Activated CD8-positive, alpha-beta memory T cell treated with anti-CD3 and anti-CD28 coated beads, Interleukin-2, amount 10 ng/mL, durations not matched to agents 7 days and 5 days (primary cell): ENCODE data around the gene CFAP46. TPM values are rescaled to one million over a fixed set of nuclear protein-coding genes. Genes with fewer than 3 reads are reported as not detected.
"Not testable (repeated sequence)": the region's sequence is repeated elsewhere in the genome, so short reads cannot be mapped to it uniquely, and the experiment has no call there.

Source experiments
- ATAC-seq: fragments of 150-1000 bp; cut with Tn5 transposase; one replicate; pipeline ENCODE4 v1.10.0; 2021; ENCODE audit warnings: moderate library complexity
- CTCF ChIA-PET: fragments of 350-600 bp; sonication (Branson Sonifier 250); formaldehyde crosslinking; loops from one replicate; lab custom pipeline; 2021; ENCODE audit warnings: antibody characterized with exemption; lab: Charles Lee
- DNase-seq: peaks from one replicate; pipeline ENCODE4 v3.0.0-alpha.2; 2020
- H3K27ac Mint-ChIP-seq: one replicate; pipeline ENCODE4 v1.8.0; 2021; ENCODE audit warnings: mild to moderate bottlenecking, mixed read lengths
- H3K27me3 Mint-ChIP-seq: one replicate; pipeline ENCODE4 v1.8.0; 2021; ENCODE audit warnings: mixed read lengths
- H3K36me3 Mint-ChIP-seq: one replicate; pipeline ENCODE4 v1.8.0; 2021; ENCODE audit warnings: mild to moderate bottlenecking, mixed read lengths
- H3K4me1 Mint-ChIP-seq: one replicate; pipeline ENCODE4 v1.8.0; 2021; ENCODE audit warnings: mixed read lengths
- H3K4me3 Mint-ChIP-seq: one replicate; pipeline ENCODE4 v1.8.0; 2021; ENCODE audit warnings: mild to moderate bottlenecking, moderate library complexity, mixed read lengths
- H3K9me3 Mint-ChIP-seq: one replicate; pipeline ENCODE4 v1.8.0; 2022; ENCODE audit warnings: low read depth, mixed read lengths
- total RNA-seq, 2 experiments: library from RNA; stranded (reverse); gene quantifications; one replicate each; pipeline ENCODE4 v1.2.3, GENCODE V29; 2021

CFAP46 gene
- total RNA-seq, 2 experiments from 2014 or later: not detected

DNA sequence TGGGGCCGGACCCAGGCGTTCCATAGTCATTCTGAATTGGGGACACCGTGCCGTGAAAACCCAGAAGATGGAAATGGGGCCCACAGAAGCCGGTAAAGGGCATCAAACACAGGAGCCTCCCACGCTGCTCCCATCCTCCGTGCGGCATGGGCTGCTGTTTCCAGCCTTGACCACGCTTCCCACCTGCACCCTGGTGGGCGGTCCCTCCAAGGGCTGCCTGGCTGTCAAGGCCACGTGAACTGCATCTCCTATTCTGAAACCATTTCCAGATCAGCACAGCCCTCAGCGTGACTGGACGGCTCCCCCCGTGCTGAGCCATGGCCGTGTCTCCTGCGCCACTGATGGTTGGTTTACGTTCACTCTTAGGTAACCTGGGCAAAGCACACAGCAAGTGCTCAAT lies 14.1 kb downstream of the CFAP46 start:
- Mint-ChIP-seq H3K36me3 (no peaks in the 10 kb centered on the region), H3K27ac (no peak overlapping the region), H3K4me1 (peaks cover 7% of the 10 kb centered on the region), H3K27me3 (no peaks in the 10 kb centered on the region), H3K9me3 (no peaks in the 10 kb centered on the region), H3K4me3 (no peak overlapping the region)
- ATAC-seq (no peak), DNase-seq (no peak)
- CTCF ChIA-PET: no interaction called here

DNA sequence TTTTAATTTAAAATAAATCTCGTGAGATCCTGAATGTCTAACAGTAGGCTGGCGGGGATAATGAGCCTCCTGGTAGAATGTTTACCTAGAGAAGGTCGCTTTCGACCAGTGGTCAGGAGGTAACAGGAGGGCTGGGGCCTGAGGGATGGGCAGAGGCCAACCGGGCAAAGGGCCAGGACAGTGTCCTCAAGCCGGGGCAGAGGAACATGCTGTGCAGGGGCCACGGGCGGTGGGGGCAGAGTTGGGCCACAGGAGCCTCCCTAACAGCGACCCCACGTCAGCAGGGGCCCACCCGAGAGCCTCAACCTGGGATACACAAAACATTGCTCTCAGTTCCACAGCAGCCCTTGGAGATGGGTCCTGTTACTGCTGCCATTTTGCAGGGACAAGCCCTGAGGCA lies 14.5 kb downstream of the CFAP46 start:
- CTCF ChIA-PET: no interaction called here
- H3K27ac Mint-ChIP-seq: no peak overlapping the region
- H3K36me3 Mint-ChIP-seq: no peaks in the 10 kb centered on the region
- H3K27me3 Mint-ChIP-seq: no peaks in the 10 kb centered on the region
- no peaks in the 10 kb centered on the region for H3K9me3 Mint-ChIP-seq
- H3K4me3 Mint-ChIP-seq: no peak overlapping the region
- H3K4me1 Mint-ChIP-seq: peaks cover 7% of the 10 kb centered on the region
- ATAC-seq: no peak
- DNase-seq: no peak

DNA sequence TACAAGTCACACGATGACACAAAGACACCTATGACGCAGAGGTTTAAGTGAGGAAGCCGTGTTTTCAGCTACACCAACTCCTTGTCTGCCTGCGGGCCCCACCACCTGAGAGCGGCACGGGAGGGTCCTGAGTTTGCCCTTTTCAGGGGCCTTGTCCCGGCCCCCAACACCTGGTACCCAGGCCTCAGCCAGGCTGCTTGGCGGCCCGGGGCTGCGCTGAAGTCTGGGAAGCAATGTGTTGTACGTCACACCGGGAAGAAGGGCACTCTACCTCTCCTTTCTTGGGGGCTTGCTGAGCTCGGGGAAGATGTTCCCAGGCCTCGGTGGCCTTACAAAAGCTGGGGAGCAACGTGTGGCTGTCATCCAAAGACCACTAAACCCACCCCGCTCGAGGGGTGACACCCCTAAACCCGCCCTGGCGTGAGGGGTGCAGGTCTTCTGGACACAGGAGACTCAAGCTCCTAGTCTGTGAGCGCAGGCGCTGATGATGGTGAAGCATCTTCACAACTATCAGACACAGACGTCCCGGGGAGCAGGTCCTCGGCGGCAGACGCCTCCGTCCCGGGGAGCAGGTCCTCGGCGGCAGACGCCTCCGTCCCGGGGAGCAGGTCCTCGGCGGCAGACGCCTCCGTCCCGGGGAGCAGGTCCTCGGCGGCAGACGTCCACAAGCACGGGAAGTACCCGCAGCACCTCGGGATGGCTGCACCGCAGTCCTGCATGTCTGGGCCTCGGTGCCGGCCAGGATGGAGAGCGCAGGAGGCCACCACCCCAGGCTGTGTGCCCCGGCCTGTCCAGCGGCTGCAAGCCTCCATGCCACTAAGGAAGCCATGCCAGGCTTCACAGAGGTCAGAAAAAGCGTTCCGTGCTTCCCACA lies 15.4 kb downstream of the CFAP46 start:
- H3K4me3 Mint-ChIP-seq: no peak overlapping the region
- no peak overlapping the region for H3K27ac Mint-ChIP-seq
- DNase-seq: no peak
- H3K27me3 Mint-ChIP-seq: no peaks in the 10 kb centered on the region
- H3K4me1 Mint-ChIP-seq: peaks cover 6% of the 10 kb centered on the region
- CTCF ChIA-PET: no interaction called here
- no peak for ATAC-seq
- no peaks in the 10 kb centered on the region for H3K36me3 Mint-ChIP-seq
- no peaks in the 10 kb centered on the region for H3K9me3 Mint-ChIP-seq

DNA sequence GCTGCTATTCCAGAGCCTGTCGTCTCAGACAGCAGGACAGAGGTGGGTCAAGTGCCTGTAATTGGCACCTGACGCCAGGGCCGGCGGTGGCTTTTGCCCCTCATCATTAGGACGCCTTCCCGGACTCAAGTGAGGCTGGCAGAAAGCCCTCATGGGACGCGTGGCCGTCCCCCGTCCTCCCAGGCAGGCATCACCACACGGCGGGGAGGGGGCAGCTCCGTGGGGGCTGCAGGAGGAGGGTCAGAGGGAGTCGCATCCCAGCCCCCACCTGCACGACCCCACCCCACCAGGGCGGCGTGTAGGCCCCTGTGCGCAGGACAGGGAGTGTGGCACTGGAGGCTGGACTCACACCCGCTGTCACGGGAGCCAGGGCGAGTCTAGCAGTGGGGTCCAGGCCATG lies 16.3 kb downstream of the CFAP46 start:
- Mint-ChIP-seq H3K27me3 (no peaks in the 10 kb centered on the region), H3K27ac (no peak overlapping the region), H3K4me1 (peaks cover 2% of the 10 kb centered on the region), H3K9me3 (no peaks in the 10 kb centered on the region), H3K36me3 (no peaks in the 10 kb centered on the region), H3K4me3 (no peak overlapping the region)
- ATAC-seq: no peak
- CTCF ChIA-PET: no interaction called here
- no peak for DNase-seq

DNA sequence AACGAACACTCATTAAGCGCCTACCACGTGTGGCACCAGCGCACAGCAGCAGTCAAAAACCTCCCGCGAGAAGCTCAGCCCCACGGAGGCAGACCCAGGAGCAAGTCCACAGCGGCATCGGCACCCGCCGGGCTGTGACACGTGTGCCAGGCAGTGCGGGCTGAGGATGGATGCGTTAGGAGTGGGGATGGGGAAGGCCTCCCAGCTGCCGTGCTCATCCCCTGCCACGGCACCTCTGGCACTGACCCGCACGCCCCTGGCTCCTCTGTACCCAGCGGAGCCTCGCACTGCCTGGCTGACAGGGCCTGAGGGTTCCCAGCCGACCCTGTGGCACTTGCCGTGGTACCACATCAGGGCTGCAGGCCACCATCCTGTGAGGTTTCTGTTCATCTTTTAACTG lies 16.8 kb downstream of the CFAP46 start:
- H3K36me3 Mint-ChIP-seq: no peaks in the 10 kb centered on the region
- no peak for ATAC-seq

DNA sequence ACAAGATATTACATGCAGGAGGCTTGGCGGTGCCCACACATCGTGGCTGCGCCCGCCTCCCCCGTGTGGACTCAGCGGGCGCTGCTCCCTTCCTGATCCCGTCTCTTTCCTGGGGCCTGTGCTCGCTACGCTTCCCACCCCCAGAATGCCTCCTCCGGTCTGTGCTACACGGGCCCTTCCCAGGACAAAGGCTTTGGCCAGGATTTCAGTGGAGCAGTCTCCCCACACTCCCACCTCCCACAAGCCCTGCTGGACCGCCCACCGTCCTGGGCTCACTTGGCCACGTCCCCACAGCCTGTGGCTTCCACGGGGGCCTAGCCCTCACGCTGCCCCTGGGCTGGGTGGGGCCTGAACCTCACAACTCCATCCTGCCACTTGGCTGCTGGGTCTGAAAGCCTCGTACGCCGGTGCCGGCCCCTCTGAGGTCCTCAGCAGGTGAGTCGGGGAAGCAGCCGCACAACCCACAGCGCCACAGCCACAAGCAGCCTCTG lies 17.3 kb downstream of the CFAP46 start:
- Mint-ChIP-seq H3K4me1 (no peaks in the 10 kb centered on the region), H3K36me3 (no peaks in the 10 kb centered on the region), H3K9me3 (no peaks in the 10 kb centered on the region), H3K27ac (no peak overlapping the region), H3K4me3 (no peak overlapping the region), H3K27me3 (no peaks in the 10 kb centered on the region)
- CTCF ChIA-PET: no interaction called here
- ATAC-seq (no peak), DNase-seq (no peak)

More for the DNA sequence above, 16.8 kb downstream of the CFAP46 start:
- no peak overlapping the region for H3K4me3 Mint-ChIP-seq
- no peak overlapping the region for H3K27ac Mint-ChIP-seq
- no peak for DNase-seq
- CTCF ChIA-PET: no interaction called here
- H3K27me3 Mint-ChIP-seq: no peaks in the 10 kb centered on the region
- H3K9me3 Mint-ChIP-seq: no peaks in the 10 kb centered on the region
- H3K4me1 Mint-ChIP-seq: peaks cover 2% of the 10 kb centered on the region

DNA sequence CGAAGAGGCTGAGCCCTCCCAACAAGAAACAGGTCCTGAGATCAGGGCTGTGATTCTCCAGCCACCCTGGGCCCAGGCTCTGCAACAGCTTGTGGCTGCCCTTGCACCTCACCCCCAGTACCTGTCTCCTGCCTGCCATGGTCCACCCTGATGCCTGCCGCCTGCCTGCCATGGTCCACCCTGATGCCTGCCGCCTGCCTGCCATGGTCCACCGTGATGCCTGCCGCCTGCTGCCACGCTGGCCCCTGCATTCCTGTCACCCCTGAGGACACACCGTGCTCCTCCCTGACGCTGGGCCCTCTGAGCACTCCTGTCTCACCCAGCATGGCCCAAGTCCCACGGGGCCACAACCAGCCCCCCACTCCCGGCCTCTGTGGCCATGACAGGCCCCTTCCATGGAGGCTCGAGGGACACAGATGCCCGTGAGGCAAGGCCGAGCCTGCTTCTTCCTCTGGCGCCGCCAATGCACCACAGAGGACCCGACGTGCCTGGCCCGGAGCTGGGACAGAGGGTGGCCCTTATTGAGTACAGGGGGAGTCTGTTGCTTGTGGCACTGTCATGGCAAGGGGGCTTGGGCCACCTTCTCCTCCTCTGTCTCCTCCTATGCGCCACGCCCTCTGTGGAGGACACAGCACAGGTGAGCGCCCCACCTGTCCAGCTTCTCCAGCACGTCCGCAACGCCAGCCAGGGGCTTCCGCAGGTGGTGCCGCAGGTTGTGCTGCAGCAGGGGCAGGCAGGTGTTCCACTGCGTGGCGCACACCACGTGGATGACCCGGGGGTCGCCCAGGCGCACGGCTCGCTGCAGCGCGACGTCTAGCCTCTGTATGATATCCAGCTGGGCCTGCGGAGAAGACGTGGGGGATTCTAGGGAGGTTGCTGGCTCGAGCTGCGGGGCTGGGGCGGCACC lies 18.1 kb downstream of the CFAP46 start:
- no peak overlapping the region for H3K4me3 Mint-ChIP-seq
- no peak overlapping the region for H3K27ac Mint-ChIP-seq
- ATAC-seq: no peak
- no peaks in the 10 kb centered on the region for H3K36me3 Mint-ChIP-seq
- CTCF ChIA-PET: no interaction called here
- DNase-seq: no peak
- no peaks in the 10 kb centered on the region for H3K27me3 Mint-ChIP-seq
- H3K4me1 Mint-ChIP-seq: no peaks in the 10 kb centered on the region
- H3K9me3 Mint-ChIP-seq: no peaks in the 10 kb centered on the region

DNA sequence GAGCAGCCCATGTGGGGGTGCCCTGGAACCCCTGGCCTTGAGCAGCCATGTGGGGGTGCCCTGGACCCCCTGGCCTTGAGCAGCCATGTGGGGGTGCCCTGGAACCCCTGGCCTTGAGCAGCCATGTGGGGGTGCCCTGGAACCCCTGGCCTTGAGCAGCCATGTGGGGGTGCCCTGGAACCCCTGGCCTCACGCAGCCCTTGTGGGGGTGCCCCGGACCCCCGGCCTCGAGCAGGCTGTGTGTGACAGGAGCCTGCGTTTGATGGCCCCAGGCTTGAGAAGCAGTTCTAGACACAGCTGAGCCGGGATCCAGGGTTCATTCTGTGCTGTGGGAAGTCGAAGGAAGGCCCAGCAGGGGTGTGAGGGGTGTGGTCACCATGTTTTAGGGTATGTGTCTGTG lies 19.0 kb downstream of the CFAP46 start:
- H3K9me3 Mint-ChIP-seq, H3K27ac Mint-ChIP-seq, ATAC-seq, DNase-seq, H3K36me3 Mint-ChIP-seq, H3K27me3 Mint-ChIP-seq, H3K4me3 Mint-ChIP-seq, CTCF ChIA-PET, H3K4me1 Mint-ChIP-seq: not testable (repeated sequence)

DNA sequence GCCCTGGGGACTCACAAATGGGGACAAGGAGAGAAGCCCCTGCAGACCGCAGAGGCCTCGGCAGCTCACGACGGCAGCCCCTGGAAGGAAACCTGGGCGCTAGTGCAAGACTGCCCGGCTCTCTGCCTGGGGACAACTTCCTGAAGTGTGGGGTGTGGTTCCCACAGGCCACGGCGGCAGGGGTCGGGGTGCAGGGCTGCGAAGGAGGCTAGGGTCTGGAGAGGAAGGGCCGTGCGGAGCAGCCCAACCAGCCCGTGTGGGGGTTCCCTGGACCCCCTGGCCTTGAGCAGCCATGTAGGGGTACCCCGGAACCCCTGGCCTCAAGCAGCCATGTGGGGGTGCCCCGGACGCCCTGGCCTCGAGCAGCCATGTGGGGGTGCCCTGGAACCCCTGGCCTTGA lies 19.5 kb downstream of the CFAP46 start:
- H3K27ac Mint-ChIP-seq: no peak overlapping the region

DNA sequence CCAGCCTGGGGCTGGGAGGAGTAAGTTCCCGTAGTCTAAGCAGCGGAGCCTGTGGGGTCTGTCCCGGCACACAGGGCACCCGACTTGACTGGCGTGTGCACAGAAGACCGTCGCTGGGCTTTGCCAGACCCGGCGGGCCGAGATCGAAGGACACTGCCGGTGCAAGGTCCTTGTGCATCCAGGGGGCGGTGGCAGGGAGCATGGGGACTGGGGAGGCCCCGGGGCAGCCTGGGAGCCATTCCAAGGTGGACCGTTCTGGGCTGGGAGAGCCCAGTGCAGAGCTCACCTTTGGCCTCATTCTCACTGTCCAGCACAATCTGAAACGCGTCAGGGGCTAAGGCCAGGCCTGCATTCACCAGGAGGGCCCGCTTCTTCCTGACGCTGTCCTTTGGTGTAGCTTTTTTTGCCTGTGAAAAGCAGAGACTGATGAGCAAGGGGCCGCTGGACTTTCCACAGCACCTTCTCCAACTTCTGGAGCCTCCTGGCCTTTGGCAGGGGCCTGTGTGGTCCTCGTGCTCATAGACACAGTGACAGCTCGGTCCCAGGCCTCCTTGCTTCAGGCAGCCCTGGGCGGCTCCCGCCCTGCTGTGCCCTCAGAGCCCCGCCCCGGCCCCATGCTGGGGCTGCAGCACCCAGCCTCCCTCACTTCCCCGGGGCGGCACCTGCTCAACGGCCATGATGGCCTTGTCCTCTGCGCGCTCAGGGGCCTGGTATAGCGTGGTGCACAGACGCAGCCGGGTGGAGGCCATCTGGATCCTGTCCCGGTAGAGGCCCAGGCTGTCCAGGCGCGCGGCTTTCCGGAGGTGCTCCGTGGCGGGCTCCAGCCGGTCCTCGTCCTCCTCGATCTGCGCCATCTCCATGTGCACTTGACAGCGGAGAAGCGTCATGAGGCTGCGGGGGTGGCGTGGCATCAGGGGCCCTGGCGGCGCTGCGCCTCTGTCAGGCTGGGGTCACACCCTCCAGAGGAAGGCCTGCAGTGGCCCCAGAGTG lies 20.3 kb downstream of the CFAP46 start:
- H3K4me3 Mint-ChIP-seq: no peak overlapping the region
- ATAC-seq (no peak), DNase-seq (no peak)
- H3K4me1 Mint-ChIP-seq: no peaks in the 10 kb centered on the region
- CTCF ChIA-PET: no interaction called here
- H3K27ac Mint-ChIP-seq: no peak overlapping the region
- H3K9me3 Mint-ChIP-seq: no peaks in the 10 kb centered on the region
- no peaks in the 10 kb centered on the region for H3K27me3 Mint-ChIP-seq
- no peaks in the 10 kb centered on the region for H3K36me3 Mint-ChIP-seq

More for the DNA sequence above, 19.5 kb downstream of the CFAP46 start:
- H3K36me3 Mint-ChIP-seq: no peaks in the 10 kb centered on the region
- no peak overlapping the region for H3K4me3 Mint-ChIP-seq
- ATAC-seq (no peak), DNase-seq (no peak)
- CTCF ChIA-PET: no interaction called here
- H3K27me3 Mint-ChIP-seq: no peaks in the 10 kb centered on the region
- H3K9me3 Mint-ChIP-seq: no peaks in the 10 kb centered on the region
- no peaks in the 10 kb centered on the region for H3K4me1 Mint-ChIP-seq

DNA sequence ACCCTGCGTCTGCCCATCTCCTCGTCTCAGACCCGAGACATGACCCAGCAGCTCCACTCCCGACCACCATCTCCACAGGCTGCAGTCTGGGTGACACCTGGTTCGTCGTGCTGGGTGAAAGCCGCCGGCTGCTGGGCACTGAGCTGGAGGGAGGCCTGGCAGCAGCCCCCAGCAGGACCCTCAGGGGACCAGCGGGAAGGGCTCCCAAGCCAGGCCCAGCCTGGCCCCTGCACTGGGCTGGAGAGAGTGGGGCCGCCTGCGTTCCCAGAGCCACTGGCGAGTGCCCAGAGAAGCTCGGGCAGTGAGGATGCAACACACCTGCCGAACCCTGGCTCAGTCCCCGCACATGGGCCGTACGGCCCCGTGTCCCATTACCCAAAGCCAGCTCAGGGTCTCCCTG lies 21.3 kb downstream of the CFAP46 start:
- Mint-ChIP-seq H3K9me3 (no peaks in the 10 kb centered on the region), H3K36me3 (no peaks in the 10 kb centered on the region), H3K27me3 (no peaks in the 10 kb centered on the region), H3K4me3 (no peak overlapping the region), H3K4me1 (no peaks in the 10 kb centered on the region), H3K27ac (no peak overlapping the region)
- CTCF ChIA-PET: no interaction called here
- no peak for ATAC-seq
- DNase-seq: no peak

DNA sequence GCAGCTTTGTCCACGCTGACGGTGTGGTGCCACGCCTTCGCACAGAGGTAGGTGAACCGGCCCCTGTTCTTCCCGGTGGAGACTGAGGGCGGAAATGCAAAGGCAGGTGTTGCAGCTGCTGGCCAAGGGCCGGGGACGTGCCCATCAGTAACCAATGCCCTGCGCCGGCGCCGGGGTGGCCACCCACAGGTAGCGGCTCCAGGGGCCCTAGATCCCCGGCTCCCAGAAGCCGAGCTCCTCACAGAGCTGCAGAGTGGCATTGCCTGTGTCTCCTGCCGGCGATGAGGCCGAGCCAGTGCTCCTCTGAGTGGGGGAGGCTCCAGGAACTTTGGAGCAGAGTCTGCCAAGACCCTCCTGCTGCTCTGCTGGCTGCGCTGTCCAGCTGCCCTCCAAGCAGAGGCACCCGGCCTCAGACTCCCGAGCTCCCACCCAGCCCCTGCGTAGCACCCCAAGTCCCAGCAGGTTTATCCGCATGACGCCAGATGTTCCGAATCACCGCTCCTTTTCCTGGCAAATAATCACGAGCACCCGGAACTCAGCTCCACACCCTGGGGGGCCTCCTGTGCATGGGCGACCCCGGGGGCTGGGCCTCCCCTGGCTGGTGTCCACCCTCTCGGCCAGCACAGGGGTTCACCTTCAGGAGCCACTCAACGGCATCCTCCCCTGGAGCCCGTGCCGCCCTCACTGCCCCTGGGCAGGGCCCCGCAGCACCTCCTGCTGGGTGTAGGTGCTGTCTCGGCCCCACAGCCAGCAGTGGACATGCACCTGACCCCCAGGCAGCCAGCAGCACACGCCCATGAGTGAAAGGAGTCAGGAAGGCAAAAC lies 22.1 kb downstream of the CFAP46 start:
- no peaks in the 10 kb centered on the region for H3K4me1 Mint-ChIP-seq
- ATAC-seq (no peak), DNase-seq (no peak)
- H3K4me3 Mint-ChIP-seq: no peak overlapping the region
- H3K27me3 Mint-ChIP-seq: no peaks in the 10 kb centered on the region
- no peaks in the 10 kb centered on the region for H3K9me3 Mint-ChIP-seq
- H3K36me3 Mint-ChIP-seq: no peaks in the 10 kb centered on the region
- H3K27ac Mint-ChIP-seq: no peak overlapping the region
- CTCF ChIA-PET: no interaction called here
